Measurements from ENCODE around the gene CHSY1. TPM values are rescaled to one million over a fixed set of nuclear protein-coding genes. Genes with fewer than 3 reads are reported as not detected.

CHSY1 gene
- total RNA-seq, 1 experiment from 2014 or later: 59.1 TPM

DNA sequence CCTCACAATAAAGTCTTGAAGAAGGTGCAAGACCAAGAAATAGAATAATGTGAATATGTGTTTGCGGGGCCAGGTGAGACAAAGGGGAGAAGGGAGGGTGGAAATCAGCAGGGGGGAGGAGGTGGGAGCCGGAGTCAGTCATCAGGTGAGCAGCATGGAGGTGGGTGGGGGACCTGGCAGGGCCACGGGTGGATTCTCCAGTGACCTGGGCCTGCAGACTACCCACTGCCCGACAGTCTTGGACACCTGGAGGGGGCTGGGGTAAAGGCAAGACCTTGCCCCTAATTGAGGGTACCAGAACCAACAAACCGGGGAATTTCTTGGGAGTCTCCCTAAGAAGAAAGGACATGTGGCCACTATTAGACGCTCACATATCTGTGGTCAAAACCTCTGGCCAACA lies 95.8 kb downstream of the CHSY1 start:
- Mint-ChIP-seq H3K27me3 (ENCODE audit: low read depth) (no peaks in the 10 kb centered on the region), H3K4me1 (peaks cover 55% of the 10 kb centered on the region), H3K36me3 (peaks cover 3% of the 10 kb centered on the region; the same call in 1 of the 2 replicates), H3K4me3 (no peak overlapping the region), H3K9me3 (peaks cover 8% of the 10 kb centered on the region), H3K27ac (no peak overlapping the region)
- DNase-seq (ENCODE audit: low spot score): no peak
- TF ChIP-seq SOX15 (CRISPR knock-in tag; IDR thresholded peaks at IDR 0.05) (no peak), TCF7 (CRISPR knock-in tag; IDR thresholded peaks at IDR 0.05; ENCODE audit: low read depth) (no peak), ZNF263 (CRISPR knock-in tag; IDR thresholded peaks at IDR 0.05; ENCODE audit: low read depth) (no peak), SP1 (CRISPR knock-in tag; conservative IDR thresholded peaks at IDR 0.05) (no peak), ELF4 (CRISPR knock-in tag; IDR thresholded peaks at IDR 0.05; ENCODE audit: low read depth) (no peak), ZNF416 (CRISPR knock-in tag; IDR thresholded peaks at IDR 0.05) (no peak), GRHL2 (CRISPR knock-in tag; IDR thresholded peaks at IDR 0.05; ENCODE audit: insufficient replicate concordance, severe bottlenecking) (no peak), NR3C1 (CRISPR knock-in tag; conservative IDR thresholded peaks at IDR 0.05; ENCODE audit: low read depth) (no peak), SMAD4 (CRISPR knock-in tag; IDR thresholded peaks at IDR 0.05) (no peak)
- TF ChIP-seq, protein P1, sequence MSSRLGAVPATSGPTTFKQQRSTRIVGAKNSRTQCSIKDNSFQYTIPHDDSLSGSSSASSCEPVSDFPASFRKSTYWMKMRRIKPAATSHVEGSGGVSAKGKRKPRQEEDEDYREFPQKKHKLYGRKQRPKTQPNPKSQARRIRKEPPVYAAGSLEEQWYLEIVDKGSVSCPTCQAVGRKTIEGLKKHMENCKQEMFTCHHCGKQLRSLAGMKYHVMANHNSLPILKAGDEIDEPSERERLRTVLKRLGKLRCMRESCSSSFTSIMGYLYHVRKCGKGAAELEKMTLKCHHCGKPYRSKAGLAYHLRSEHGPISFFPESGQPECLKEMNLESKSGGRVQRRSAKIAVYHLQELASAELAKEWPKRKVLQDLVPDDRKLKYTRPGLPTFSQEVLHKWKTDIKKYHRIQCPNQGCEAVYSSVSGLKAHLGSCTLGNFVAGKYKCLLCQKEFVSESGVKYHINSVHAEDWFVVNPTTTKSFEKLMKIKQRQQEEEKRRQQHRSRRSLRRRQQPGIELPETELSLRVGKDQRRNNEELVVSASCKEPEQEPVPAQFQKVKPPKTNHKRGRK (CRISPR knock-in tag; IDR thresholded peaks at IDR 0.05; ENCODE audit: borderline replicate concordance): no peak
- ChIA-PET CTCF (no interaction called here), POLR2A (no interaction called here)
- no peak for ATAC-seq

DNA sequence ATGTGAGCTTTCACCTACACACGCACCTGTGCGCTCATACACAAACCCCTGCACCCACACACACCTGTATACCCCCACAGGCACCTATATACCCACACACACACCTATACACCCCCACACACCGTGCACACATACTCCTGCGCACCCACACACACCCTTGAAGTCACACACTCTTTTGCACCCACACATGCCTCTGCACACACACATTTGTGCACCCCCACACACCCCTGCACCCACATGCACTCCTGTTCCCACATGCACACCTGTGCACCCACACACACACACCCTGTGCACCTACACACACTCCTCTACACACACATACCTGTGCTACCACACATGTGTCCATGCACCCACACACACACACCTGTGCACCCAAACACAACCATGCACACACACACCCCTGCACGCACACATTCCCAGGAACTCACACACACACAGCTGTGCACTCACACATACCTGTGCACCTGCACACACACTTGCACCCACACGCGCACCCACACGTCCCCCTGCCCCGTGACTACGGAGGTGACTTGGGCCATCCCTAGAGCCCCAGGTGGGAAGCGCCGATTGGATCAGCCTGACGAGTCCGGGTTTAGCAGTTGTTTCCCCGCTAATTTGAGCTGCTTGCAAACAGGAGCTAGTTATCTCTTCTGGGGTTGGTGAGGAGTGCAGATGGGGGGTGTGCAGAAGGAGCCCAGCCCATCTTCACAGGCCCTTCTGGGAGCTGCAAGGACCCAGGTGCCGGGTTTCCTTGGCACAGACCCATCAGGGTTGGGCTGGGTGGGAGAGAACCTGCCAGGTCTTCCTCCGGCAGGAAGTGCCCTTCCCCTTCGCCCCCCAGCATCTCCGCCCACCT lies 97.8 kb downstream of the CHSY1 start:
- Mint-ChIP-seq H3K27ac (peak overlapping the region; percentile 3; the same call in 1 of the 2 replicates), H3K4me1 (peaks cover 45% of the 10 kb centered on the region), H3K36me3 (no peaks in the 10 kb centered on the region), H3K9me3 (no peaks in the 10 kb centered on the region), H3K27me3 (ENCODE audit: low read depth) (no peaks in the 10 kb centered on the region), H3K4me3 (no peak overlapping the region)
- ATAC-seq (no peak), DNase-seq (ENCODE audit: low spot score) (no peak)
- TF ChIP-seq NR3C1 (CRISPR knock-in tag; conservative IDR thresholded peaks at IDR 0.05; ENCODE audit: low read depth) (no peak), KAT7 (CRISPR knock-in tag; IDR thresholded peaks at IDR 0.05; ENCODE audit: borderline replicate concordance) (no peak), HMGA2 (CRISPR knock-in tag; IDR thresholded peaks at IDR 0.05) (no peak), PRRX2 (CRISPR knock-in tag; IDR thresholded peaks at IDR 0.05) (no peak), NR1H2 (CRISPR knock-in tag; IDR thresholded peaks at IDR 0.05) (no peak), IRF2 (CRISPR knock-in tag; IDR thresholded peaks at IDR 0.05; ENCODE audit: borderline replicate concordance, low read depth) (no peak), NR2C2 (CRISPR knock-in tag; IDR thresholded peaks at IDR 0.05) (no peak), TEAD1 (CRISPR knock-in tag; IDR thresholded peaks at IDR 0.05) (no peak), NFYB (CRISPR knock-in tag; conservative IDR thresholded peaks at IDR 0.05; ENCODE audit: low read depth) (no peak)
- TF ChIP-seq, protein P2, sequence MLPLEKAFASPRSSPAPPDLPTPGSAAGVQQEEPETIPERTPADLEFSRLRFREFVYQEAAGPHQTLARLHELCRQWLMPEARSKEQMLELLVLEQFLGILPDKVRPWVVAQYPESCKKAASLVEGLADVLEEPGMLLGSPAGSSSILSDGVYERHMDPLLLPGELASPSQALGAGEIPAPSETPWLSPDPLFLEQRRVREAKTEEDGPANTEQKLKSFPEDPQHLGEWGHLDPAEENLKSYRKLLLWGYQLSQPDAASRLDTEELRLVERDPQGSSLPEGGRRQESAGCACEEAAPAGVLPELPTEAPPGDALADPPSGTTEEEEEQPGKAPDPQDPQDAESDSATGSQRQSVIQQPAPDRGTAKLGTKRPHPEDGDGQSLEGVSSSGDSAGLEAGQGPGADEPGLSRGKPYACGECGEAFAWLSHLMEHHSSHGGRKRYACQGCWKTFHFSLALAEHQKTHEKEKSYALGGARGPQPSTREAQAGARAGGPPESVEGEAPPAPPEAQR (CRISPR knock-in tag; IDR thresholded peaks at IDR 0.05): no peak
- TF ChIP-seq, protein P3, sequence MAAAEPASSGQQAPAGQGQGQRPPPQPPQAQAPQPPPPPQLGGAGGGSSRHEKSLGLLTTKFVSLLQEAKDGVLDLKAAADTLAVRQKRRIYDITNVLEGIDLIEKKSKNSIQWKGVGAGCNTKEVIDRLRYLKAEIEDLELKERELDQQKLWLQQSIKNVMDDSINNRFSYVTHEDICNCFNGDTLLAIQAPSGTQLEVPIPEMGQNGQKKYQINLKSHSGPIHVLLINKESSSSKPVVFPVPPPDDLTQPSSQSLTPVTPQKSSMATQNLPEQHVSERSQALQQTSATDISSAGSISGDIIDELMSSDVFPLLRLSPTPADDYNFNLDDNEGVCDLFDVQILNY (CRISPR knock-in tag; IDR thresholded peaks at IDR 0.05): no peak
- TF ChIP-seq, protein P4, sequence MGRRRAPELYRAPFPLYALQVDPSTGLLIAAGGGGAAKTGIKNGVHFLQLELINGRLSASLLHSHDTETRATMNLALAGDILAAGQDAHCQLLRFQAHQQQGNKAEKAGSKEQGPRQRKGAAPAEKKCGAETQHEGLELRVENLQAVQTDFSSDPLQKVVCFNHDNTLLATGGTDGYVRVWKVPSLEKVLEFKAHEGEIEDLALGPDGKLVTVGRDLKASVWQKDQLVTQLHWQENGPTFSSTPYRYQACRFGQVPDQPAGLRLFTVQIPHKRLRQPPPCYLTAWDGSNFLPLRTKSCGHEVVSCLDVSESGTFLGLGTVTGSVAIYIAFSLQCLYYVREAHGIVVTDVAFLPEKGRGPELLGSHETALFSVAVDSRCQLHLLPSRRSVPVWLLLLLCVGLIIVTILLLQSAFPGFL (CRISPR knock-in tag; IDR thresholded peaks at IDR 0.05; ENCODE audit: borderline replicate concordance): no peak
- TF ChIP-seq, protein P5, sequence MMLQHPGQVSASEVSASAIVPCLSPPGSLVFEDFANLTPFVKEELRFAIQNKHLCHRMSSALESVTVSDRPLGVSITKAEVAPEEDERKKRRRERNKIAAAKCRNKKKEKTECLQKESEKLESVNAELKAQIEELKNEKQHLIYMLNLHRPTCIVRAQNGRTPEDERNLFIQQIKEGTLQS (CRISPR knock-in tag; conservative IDR thresholded peaks at IDR 0.05): no peak
- TF ChIP-seq, protein P6, sequence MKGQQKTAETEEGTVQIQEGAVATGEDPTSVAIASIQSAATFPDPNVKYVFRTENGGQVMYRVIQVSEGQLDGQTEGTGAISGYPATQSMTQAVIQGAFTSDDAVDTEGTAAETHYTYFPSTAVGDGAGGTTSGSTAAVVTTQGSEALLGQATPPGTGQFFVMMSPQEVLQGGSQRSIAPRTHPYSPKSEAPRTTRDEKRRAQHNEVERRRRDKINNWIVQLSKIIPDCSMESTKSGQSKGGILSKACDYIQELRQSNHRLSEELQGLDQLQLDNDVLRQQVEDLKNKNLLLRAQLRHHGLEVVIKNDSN (CRISPR knock-in tag; IDR thresholded peaks at IDR 0.05): no peak
- TF ChIP-seq, protein P7, sequence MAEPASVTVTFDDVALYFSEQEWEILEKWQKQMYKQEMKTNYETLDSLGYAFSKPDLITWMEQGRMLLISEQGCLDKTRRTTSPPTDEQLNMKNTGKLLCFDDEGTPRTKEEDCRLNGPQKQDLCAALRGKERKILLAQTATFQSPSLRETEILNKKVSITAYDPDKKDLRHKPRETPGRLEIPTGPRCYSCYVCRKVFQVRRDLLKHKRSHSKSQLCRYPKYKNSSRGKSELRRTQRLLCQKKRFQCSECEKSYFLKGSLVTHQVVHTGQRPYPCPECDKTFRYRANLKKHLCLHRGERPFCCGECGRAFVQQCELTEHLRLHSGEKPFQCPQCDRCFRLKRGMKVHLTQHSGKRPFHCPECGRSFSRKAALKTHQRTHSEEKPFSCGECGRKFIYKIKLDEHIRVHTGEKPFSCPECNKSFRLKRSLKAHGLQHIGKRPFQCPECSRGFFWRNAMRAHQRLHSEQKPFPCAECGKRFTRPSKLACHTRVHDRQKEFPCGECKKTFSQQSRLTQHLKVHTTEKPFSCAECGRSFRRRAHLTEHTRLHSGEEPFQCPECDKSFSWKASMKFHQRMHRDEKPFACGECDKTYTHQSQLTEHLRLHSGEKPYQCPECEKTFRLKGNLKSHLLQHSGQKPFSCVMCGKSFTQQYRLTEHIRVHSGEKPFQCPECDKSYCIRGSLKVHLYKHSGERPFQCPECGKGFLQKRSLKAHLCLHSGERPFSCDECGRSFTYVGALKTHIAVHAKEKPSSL (CRISPR knock-in tag; conservative IDR thresholded peaks at IDR 0.05): no peak
- TF ChIP-seq, protein P8, sequence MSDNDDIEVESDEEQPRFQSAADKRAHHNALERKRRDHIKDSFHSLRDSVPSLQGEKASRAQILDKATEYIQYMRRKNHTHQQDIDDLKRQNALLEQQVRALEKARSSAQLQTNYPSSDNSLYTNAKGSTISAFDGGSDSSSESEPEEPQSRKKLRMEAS (CRISPR knock-in tag; IDR thresholded peaks at IDR 0.05): no peak
- POLR2A ChIA-PET: no interaction called here
- CTCF ChIA-PET: interaction anchor here (0.7 to 2.4 kb wide), 11 partner anchors 11 to 147 kb away, joined by 3 to 22 read pairs (median 4); no protein-coding TSS in a partner anchor

Data from WTC11 (cell line).